ENCODE results near the gene TRIP12.
"Not testable (repeated sequence)": the region's sequence is repeated elsewhere in the genome, so short reads cannot be mapped to it uniquely, and the experiment has no call there.

The TRIP12 gene

GRCh38 chr2:229838729-229839128 is 83.1 kb downstream of the TRIP12 start:
- peaks cover 70% of the 10 kb centered on the region for H3K36me3 Mint-ChIP-seq (ENCODE audit: low read depth)
- H3K4me1 Mint-ChIP-seq (ENCODE audit: low read depth) = peaks cover 43% of the 10 kb centered on the region
- no peak overlapping the region for H3K27ac Mint-ChIP-seq
- H3K9me3 Mint-ChIP-seq = no peaks in the 10 kb centered on the region
- no peak overlapping the region for H3K4me3 Mint-ChIP-seq
- H3K27me3 Mint-ChIP-seq = no peaks in the 10 kb centered on the region

GRCh38 chr2:229836847-229837246 is 85.0 kb downstream of the TRIP12 start:
- H3K36me3 Mint-ChIP-seq (ENCODE audit: low read depth) = peaks cover 78% of the 10 kb centered on the region
- H3K4me3 Mint-ChIP-seq = no peak overlapping the region
- no peaks in the 10 kb centered on the region for H3K9me3 Mint-ChIP-seq
- H3K27me3 Mint-ChIP-seq = no peaks in the 10 kb centered on the region
- H3K27ac Mint-ChIP-seq = peak overlapping the region; percentile 29
- H3K4me1 Mint-ChIP-seq (ENCODE audit: low read depth) = peaks cover 50% of the 10 kb centered on the region

- peaks cover 78% of the 10 kb centered on the region for H3K36me3 Mint-ChIP-seq (ENCODE audit: low read depth)
- H3K4me1 Mint-ChIP-seq (ENCODE audit: low read depth) = peaks cover 47% of the 10 kb centered on the region
- no peak overlapping the region for H3K4me3 Mint-ChIP-seq
- peak overlapping the region; percentile 8 for H3K27ac Mint-ChIP-seq
- H3K9me3 Mint-ChIP-seq = no peaks in the 10 kb centered on the region
- no peaks in the 10 kb centered on the region for H3K27me3 Mint-ChIP-seq
Observed at GRCh38 chr2:229835596-229836283, 86.1 kb downstream of the TRIP12 start.

GRCh38 chr2:229834368-229834767 is 87.4 kb downstream of the TRIP12 start:
- not testable (repeated sequence) for H3K27ac Mint-ChIP-seq, H3K4me3 Mint-ChIP-seq, H3K27me3 Mint-ChIP-seq, H3K9me3 Mint-ChIP-seq
- peaks cover 47% of the 10 kb centered on the region for H3K4me1 Mint-ChIP-seq (ENCODE audit: low read depth)
- peaks cover 77% of the 10 kb centered on the region for H3K36me3 Mint-ChIP-seq (ENCODE audit: low read depth)

GRCh38 chr2:229832510-229832898 is 89.3 kb downstream of the TRIP12 start:
- no peaks in the 10 kb centered on the region for H3K27me3 Mint-ChIP-seq
- H3K9me3 Mint-ChIP-seq = no peaks in the 10 kb centered on the region
- H3K36me3 Mint-ChIP-seq (ENCODE audit: low read depth) = peaks cover 79% of the 10 kb centered on the region
- H3K4me3 Mint-ChIP-seq = no peak overlapping the region
- H3K4me1 Mint-ChIP-seq (ENCODE audit: low read depth) = peaks cover 39% of the 10 kb centered on the region
- H3K27ac Mint-ChIP-seq = no peak overlapping the region

- H3K4me3 Mint-ChIP-seq = no peak overlapping the region
- no peak overlapping the region for H3K27ac Mint-ChIP-seq
- no peaks in the 10 kb centered on the region for H3K27me3 Mint-ChIP-seq
- H3K9me3 Mint-ChIP-seq = no peaks in the 10 kb centered on the region
- peaks cover 34% of the 10 kb centered on the region for H3K4me1 Mint-ChIP-seq (ENCODE audit: low read depth)
- H3K36me3 Mint-ChIP-seq (ENCODE audit: low read depth) = peaks cover 77% of the 10 kb centered on the region
Observed at GRCh38 chr2:229831805-229832509, 89.9 kb downstream of the TRIP12 start.

GRCh38 chr2:229825476-229825875 is 96.3 kb downstream of the TRIP12 start:
- Mint-ChIP-seq H3K27me3 (no peaks in the 10 kb centered on the region), H3K27ac (no peak overlapping the region), H3K4me1 (ENCODE audit: low read depth) (peaks cover 22% of the 10 kb centered on the region), H3K9me3 (peaks cover 8% of the 10 kb centered on the region), H3K36me3 (ENCODE audit: low read depth) (peaks cover 82% of the 10 kb centered on the region), H3K4me3 (no peak overlapping the region)

- H3K27me3 Mint-ChIP-seq = no peaks in the 10 kb centered on the region
- peaks cover 22% of the 10 kb centered on the region for H3K4me1 Mint-ChIP-seq (ENCODE audit: low read depth)
- peaks cover 8% of the 10 kb centered on the region for H3K9me3 Mint-ChIP-seq
- H3K36me3 Mint-ChIP-seq (ENCODE audit: low read depth) = peaks cover 74% of the 10 kb centered on the region
- no peak overlapping the region for H3K4me3 Mint-ChIP-seq
- no peak overlapping the region for H3K27ac Mint-ChIP-seq
Observed at GRCh38 chr2:229821316-229821715, 100.5 kb downstream of the TRIP12 start.

GRCh38 chr2:229818230-229818629 is 103.6 kb downstream of the TRIP12 start:
- H3K36me3 Mint-ChIP-seq (ENCODE audit: low read depth) = peaks cover 65% of the 10 kb centered on the region

GRCh38 chr2:229815858-229816257 is 106.0 kb downstream of the TRIP12 start:
- Mint-ChIP-seq H3K27me3 (no peaks in the 10 kb centered on the region), H3K4me3 (no peak overlapping the region), H3K36me3 (ENCODE audit: low read depth) (peaks cover 53% of the 10 kb centered on the region), H3K9me3 (no peaks in the 10 kb centered on the region), H3K4me1 (ENCODE audit: low read depth) (no peaks in the 10 kb centered on the region), H3K27ac (no peak overlapping the region)

More at GRCh38 chr2:229818230-229818629, 103.6 kb downstream of the TRIP12 start:
- no peaks in the 10 kb centered on the region for H3K9me3 Mint-ChIP-seq
- no peak overlapping the region for H3K27ac Mint-ChIP-seq
- peaks cover 22% of the 10 kb centered on the region for H3K4me1 Mint-ChIP-seq (ENCODE audit: low read depth)
- no peak overlapping the region for H3K4me3 Mint-ChIP-seq
- H3K27me3 Mint-ChIP-seq = no peaks in the 10 kb centered on the region

- Mint-ChIP-seq H3K27ac (no peak overlapping the region), H3K27me3 (no peaks in the 10 kb centered on the region), H3K4me3 (no peak overlapping the region), H3K36me3 (ENCODE audit: low read depth) (peaks cover 55% of the 10 kb centered on the region), H3K9me3 (no peaks in the 10 kb centered on the region), H3K4me1 (ENCODE audit: low read depth) (no peaks in the 10 kb centered on the region)
Observed at GRCh38 chr2:229815342-229815741, 106.5 kb downstream of the TRIP12 start.

- Mint-ChIP-seq H3K4me1 (ENCODE audit: low read depth) (no peaks in the 10 kb centered on the region), H3K27ac (no peak overlapping the region), H3K27me3 (no peaks in the 10 kb centered on the region), H3K36me3 (ENCODE audit: low read depth) (peaks cover 64% of the 10 kb centered on the region), H3K9me3 (no peaks in the 10 kb centered on the region), H3K4me3 (no peak overlapping the region)
Observed at GRCh38 chr2:229810786-229811185, 111.0 kb downstream of the TRIP12 start.

GRCh38 chr2:229805559-229805958 is 116.2 kb downstream of the TRIP12 start:
- Mint-ChIP-seq H3K36me3 (ENCODE audit: low read depth) (peaks cover 61% of the 10 kb centered on the region), H3K4me1 (ENCODE audit: low read depth) (no peaks in the 10 kb centered on the region), H3K9me3 (no peaks in the 10 kb centered on the region), H3K27ac (no peak overlapping the region), H3K4me3 (no peak overlapping the region), H3K27me3 (no peaks in the 10 kb centered on the region)

GRCh38 chr2:229802785-229803184 is 119.0 kb downstream of the TRIP12 start:
- H3K4me3 Mint-ChIP-seq = no peak overlapping the region
- no peaks in the 10 kb centered on the region for H3K9me3 Mint-ChIP-seq
- no peak overlapping the region for H3K27ac Mint-ChIP-seq
- H3K4me1 Mint-ChIP-seq (ENCODE audit: low read depth) = no peaks in the 10 kb centered on the region
- H3K36me3 Mint-ChIP-seq (ENCODE audit: low read depth) = peaks cover 68% of the 10 kb centered on the region
- no peaks in the 10 kb centered on the region for H3K27me3 Mint-ChIP-seq

GRCh38 chr2:229800997-229801754 is 120.6 kb downstream of the TRIP12 start:
- Mint-ChIP-seq H3K9me3 (no peaks in the 10 kb centered on the region), H3K27ac (no peak overlapping the region), H3K4me3 (no peak overlapping the region), H3K27me3 (no peaks in the 10 kb centered on the region), H3K4me1 (ENCODE audit: low read depth) (no peaks in the 10 kb centered on the region), H3K36me3 (ENCODE audit: low read depth) (peaks cover 66% of the 10 kb centered on the region)

All from stimulated activated naive CD8-positive, alpha-beta T cell treated with anti-CD3 and anti-CD28 coated beads, Interleukin-15, Interleukin-2, amounts not matched to agents 100 ng/mL and 50 ng/mL, for 24 hours (primary cell).